ENCODE results near the gene CDH15.
A peak's percentile ranks its signal among the peaks of the same experiment; 100 is the strongest.
"Not testable (repeated sequence)": the region's sequence is repeated elsewhere in the genome, so short reads cannot be mapped to it uniquely, and the experiment has no call there.

CDH15 gene

GRCh38 chr16:89155851-89156739, 15.5 kb upstream of the CDH15 start:
- no peak for DNase-seq (ENCODE audit: extremely low read depth in 1 of 2, low read depth in 1 of 2)

- no peak for DNase-seq (ENCODE audit: extremely low read depth in 1 of 2, low read depth in 1 of 2)
These were observed 14.6 kb upstream of the CDH15 start for GRCh38 chr16:89156740-89157645.

- no peak for DNase-seq (ENCODE audit: extremely low read depth in 1 of 2, low read depth in 1 of 2)
These were observed 13.8 kb upstream of the CDH15 start for GRCh38 chr16:89157778-89158177.

- no peak for DNase-seq (ENCODE audit: extremely low read depth in 1 of 2, low read depth in 1 of 2)
These were observed 12.3 kb upstream of the CDH15 start for GRCh38 chr16:89159066-89159849.

GRCh38 chr16:89159850-89160354, 11.6 kb upstream of the CDH15 start:
- DNase-seq (ENCODE audit: extremely low read depth in 1 of 2, low read depth in 1 of 2): no peak

DNA sequence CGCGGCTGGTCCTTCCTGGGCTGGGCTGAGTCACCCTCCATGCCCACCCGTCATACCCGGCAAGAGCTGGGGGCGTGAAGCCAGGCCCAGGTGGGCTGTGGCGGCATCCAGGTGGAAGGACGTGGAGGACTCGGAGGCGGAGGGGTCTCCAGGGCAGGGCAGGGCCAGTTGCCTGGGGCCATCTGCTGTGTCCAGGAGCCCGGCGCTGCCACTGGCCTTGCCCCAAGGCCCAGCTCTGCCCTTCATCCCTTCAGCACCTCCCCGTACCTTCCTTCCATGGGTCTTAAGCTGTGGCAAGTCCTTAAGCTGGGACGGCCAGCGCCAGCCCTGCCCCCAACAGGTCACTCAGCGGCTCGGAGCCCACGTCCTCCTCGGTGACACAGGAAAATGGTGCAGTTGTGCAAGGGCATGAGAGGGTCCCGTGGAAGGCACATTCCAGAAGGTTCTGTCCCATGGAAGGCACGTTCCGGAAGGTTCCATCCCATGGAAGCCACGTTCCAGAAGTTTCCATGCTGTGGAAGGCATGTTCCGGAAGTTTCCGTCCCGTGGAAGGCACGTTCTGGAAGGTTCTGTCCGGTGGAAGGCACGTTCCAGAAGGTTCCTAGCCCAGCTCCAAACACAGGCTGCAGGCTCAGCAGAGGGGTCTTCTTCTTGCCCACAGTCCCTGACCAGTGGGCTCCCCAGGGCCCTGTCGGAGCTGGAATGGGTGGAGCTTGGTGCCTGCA, 10.4 kb upstream of the CDH15 start:
- no peak for DNase-seq (ENCODE audit: extremely low read depth in 1 of 2, low read depth in 1 of 2)

DNA sequence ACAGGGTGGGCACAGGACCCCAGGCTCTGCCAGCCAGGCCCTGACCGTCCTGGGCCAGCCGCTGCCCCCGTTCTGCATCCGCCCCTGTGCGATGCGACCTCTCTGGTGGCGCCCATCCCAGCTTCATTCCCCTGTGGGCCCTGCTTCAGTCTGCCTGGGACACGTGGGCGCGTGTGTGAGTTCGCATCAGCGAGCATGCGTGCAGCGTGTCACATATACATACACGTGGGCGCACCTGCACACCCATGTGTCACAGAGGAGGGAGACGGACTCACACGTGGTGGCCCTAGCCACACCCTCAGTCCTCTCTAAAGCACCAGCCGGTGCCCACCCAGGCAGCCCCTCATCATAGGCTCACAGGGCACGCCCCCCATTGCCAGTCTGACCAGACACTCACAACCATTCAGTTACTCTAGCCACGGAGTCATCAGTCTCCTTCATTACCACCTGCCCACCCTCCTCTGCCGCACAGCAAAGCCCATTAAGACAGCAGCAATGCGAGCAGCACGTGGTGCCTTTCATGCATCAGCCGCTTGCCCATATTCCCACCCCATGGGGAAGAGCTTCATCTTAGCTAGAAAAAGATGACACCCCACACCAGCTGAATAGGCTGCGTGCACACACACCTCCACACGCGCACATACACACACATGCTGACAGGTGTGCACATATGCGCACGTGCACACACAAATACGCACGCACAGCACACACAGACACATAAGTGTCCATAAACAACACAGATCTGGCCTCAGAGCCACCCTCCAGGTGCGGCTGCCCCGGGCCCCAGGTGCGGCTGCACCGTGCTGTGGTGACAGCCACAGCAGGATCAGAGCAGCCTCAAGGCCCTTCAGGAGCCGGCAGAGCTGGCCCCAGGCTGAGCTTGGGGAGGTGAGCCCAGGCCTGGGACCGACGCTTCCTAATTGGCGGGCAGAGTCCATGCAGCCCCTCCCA, 9.5 kb upstream of the CDH15 start:
- DNase-seq (ENCODE audit: extremely low read depth in 1 of 2, low read depth in 1 of 2): no peak

GRCh38 chr16:89163297-89163696, 8.3 kb upstream of the CDH15 start:
- no peak for DNase-seq (ENCODE audit: extremely low read depth in 1 of 2, low read depth in 1 of 2)

GRCh38 chr16:89164436-89164835, 7.1 kb upstream of the CDH15 start:
- DNase-seq (ENCODE audit: extremely low read depth in 1 of 2, low read depth in 1 of 2): no peak

- DNase-seq (ENCODE audit: extremely low read depth in 1 of 2, low read depth in 1 of 2): no peak
These were observed 6.5 kb upstream of the CDH15 start for GRCh38 chr16:89164847-89165680.

DNA sequence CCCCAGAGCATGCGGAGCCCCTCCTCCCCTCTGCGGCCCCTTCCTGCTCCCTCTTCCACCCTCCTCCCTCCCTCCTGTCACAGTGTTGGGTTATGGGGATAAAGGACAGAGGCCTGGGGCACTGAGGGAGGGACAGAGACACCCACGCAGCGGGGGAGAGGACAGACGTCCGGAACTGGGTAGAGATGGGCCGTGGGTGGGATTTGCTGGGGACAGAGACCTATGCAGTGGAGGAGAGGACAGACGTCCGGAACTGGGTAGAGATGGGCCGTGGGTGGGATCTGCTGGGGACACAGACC, 5.9 kb upstream of the CDH15 start:
- DNase-seq (ENCODE audit: extremely low read depth in 1 of 2, low read depth in 1 of 2): not testable (repeated sequence)

- no peak for DNase-seq (ENCODE audit: extremely low read depth in 1 of 2, low read depth in 1 of 2)
These were observed 4.7 kb upstream of the CDH15 start for GRCh38 chr16:89166696-89167424.

- DNase-seq (ENCODE audit: extremely low read depth in 1 of 2, low read depth in 1 of 2): peak; percentile 73 to 76
These were observed 4.1 kb upstream of the CDH15 start for GRCh38 chr16:89167425-89167941.

DNA sequence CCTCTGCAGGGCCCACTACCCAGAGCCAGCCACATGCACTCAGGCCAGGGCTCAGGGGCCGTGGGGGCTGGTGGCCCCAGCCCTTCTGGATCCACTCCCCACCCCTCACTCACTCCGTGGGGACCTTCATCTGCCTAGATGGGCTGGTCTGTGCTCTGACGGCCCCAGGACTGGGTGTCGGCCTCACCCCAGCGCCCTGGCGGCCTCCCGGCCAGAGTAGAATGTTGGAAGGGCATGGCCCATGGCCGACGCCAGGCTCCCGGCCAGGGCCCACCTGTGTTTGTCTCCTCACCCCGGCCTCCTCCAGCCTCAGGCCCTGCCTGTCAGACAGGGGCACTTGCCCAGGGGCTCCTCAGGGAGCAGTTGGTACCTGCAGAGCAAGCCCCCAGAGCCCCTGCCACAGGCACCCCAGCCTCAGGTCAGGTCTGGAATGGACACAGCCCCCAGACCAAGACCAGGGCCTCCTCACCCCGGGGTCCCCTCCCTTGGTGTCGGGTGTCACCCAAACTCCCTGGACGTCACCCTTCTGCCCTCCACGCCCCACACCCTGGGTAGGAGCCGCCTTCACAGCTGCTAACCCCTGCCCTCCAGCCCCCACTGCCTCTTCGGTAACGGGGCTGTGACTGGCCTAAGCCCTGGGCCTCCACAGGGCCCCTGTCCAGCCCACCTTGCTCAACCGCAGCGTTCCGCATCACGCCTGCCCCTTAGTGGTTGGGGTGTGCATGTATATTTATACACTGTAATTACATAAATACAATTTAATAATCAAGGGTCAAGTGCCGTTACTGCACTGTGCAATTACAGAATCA, 3.0 kb upstream of the CDH15 start:
- no peak for DNase-seq (ENCODE audit: extremely low read depth in 1 of 2, low read depth in 1 of 2)

- DNase-seq (ENCODE audit: extremely low read depth in 1 of 2, low read depth in 1 of 2): no peak
These were observed 1.8 kb upstream of the CDH15 start for GRCh38 chr16:89169778-89170177.

DNA sequence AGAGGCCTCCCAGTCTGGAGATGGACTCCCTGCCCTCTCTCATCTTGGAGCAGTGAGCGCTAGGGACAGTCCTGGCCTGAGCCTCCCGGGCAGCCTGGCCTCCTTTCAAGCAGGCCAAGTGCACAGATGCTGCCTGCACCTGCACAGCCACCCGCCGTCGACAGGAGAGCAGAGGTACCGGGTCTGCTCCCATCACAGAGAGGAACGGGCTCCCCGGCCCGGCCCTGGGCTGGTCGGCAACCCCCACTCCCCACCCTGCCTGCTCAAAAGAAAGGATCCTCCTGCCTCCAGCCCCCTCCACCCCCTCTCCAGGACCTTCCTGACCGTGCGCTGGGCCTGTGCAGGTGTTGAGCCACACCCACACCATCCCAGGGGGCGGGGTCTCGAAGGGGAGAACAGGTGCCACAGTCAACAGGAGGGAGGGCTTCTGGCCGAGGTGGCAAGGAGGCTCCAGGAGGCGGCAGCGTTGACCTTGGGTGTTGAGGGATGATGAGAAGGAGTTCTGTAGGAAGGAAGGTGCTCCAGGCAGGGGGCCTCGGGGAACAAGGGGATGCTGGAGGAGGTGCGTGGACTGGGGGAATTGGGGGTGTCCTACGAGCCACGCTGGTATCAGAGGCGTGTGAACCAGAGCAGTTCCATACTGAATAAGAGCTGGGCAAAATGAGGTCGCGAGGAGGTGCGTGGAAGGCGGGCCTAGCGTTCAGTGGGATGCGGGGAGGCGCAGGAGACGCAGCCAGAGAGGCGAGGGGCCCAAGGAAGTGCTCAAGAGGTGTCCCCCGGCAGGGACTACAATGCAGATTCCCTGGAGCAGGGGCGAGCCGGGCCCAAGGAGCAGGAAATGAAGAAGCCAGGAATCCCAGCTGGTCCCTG, 967 bp upstream of the CDH15 start:
- DNase-seq (ENCODE audit: extremely low read depth in 1 of 2, low read depth in 1 of 2): no peak
